ENCODE results near the gene RBBP5. TPM values are rescaled to one million over a fixed set of nuclear protein-coding genes. Genes with fewer than 3 reads are reported as not detected.

Gene RBBP5
- total and polyA plus RNA-seq, 2 of the 4 experiments (the other 2 are of a cell fraction) = 7.3 to 37.5 TPM

DNA sequence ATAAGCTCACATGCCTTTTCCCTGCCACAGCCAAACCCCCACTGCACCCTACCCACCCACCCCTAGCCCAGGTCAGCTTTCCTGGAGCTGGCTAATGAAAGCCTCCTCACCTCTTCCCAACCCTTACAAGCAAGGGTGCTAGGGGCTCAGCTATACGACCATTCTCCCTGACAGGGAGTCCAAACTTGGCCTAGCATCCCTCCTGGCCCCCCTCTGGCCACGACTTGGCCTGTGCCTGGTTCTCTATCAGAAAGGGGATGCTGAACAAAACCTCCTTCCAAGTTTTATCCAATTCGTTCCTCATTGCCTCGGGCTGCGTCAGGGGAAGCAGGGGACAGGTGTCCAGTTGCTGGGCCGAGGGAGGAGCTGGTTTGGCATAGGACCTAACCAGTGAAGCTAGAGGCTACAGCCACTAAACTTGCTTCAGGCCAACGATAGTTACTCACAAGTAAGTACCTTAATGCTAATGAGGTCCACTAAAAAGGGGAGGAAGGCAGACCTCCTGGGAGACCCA, 46.1 kb downstream of the RBBP5 start:
- H3K56ac ChIP-seq (ENCODE audit: extremely low read depth, insufficient read depth, low read length) = no peak overlapping the region
- H3K27me3 ChIP-seq (ENCODE audit: control insufficient read depth, insufficient read depth, low read length) = no peaks in the 10 kb centered on the region; the same call in none of the 2 replicates
- 27% methylated on average over 3 of the region's 7 CpGs; no CpG with 5 or more reads in 1 of the 2 experiments for WGBS, 2 experiments (ENCODE audit: extremely low coverage in 2 of 2, insufficient read length in 1 of 2)
- no peaks in the 10 kb centered on the region; the same call in 1 of the 2 replicates for H3K4me1 ChIP-seq (ENCODE audit: control insufficient read depth, insufficient read depth, low read length)
- no peak overlapping the region for H3K4ac ChIP-seq (ENCODE audit: low read depth, low read length)
- H2AK9ac ChIP-seq (replicated peaks; ENCODE audit: low read depth, low read length, poor library complexity) = no peak overlapping the region
- intact Hi-C loops (cut with micrococcal nuclease) = no loop called here
- H4K8ac ChIP-seq (ENCODE audit: low read depth in 2 of 2, low read length in 2 of 2) = no peak overlapping the region
- H4K91ac ChIP-seq (ENCODE audit: insufficient read depth, low read depth, low read length) = no peak overlapping the region
- in situ Hi-C loops (cut with MboI; ENCODE audit: low sequenced_read_pairs) = no loop called here
- dilution Hi-C loops (cut with HindIII; ENCODE audit: low sequenced_read_pairs, unreplicated experiment) = no loop called here
- no peak overlapping the region for H3K4me3 ChIP-seq (ENCODE audit: insufficient read depth, low read depth, low read length)
- BruUV-seq (replicated peaks) = no TSS peak
- H3K14ac ChIP-seq (replicated peaks; ENCODE audit: low read depth, low read length) = no peak overlapping the region
- no peak overlapping the region for H3K9ac ChIP-seq (ENCODE audit: low read depth, low read length)
- H3K36me3 ChIP-seq (ENCODE audit: control insufficient read depth, insufficient read depth, low read length) = no peaks in the 10 kb centered on the region
- H3K18ac ChIP-seq (ENCODE audit: low read depth, low read length) = no peak overlapping the region
- POLR2A ChIA-PET (ENCODE audit: unreplicated experiment) = no interaction called here
- no peaks in the 10 kb centered on the region for H3K9me3 ChIP-seq (ENCODE audit: control insufficient read depth, insufficient read depth, low read length)
- no peak overlapping the region for H2BK15ac ChIP-seq (ENCODE audit: low read depth, low read length)
- no peak overlapping the region for H2BK5ac ChIP-seq (ENCODE audit: low read depth, low read length, poor library complexity, severe bottlenecking)
- H3K27ac ChIP-seq (ENCODE audit: insufficient read depth, low read length) = no peak overlapping the region
- H2BK20ac ChIP-seq (ENCODE audit: low read depth, low read length) = no peak overlapping the region
- ATAC-seq (ENCODE audit: low read depth) = no peak
- H3K79me1 ChIP-seq (ENCODE audit: low read depth in 1 of 2, low read length in 2 of 2) = no peaks in the 10 kb centered on the region; a peak in 1 of 4 replicates
- no peak overlapping the region for H3K4me2 ChIP-seq (ENCODE audit: low read depth, low read length)
- no peak for DNase-seq
- H3K9me1 ChIP-seq (ENCODE audit: insufficient read depth, low read length) = no peaks in the 10 kb centered on the region; the same call in 1 of the 2 replicates
- no peak overlapping the region for H3K23ac ChIP-seq (ENCODE audit: low read depth, low read length)
- H2AK5ac ChIP-seq (ENCODE audit: low read depth, low read length) = no peak overlapping the region
- H4K5ac ChIP-seq (ENCODE audit: low read depth, low read length) = no peak overlapping the region
- TF ChIP-seq CEBPB (IDR thresholded peaks at IDR 0.05; ENCODE audit: low read depth, low read length) (no peak), CHD1 (IDR thresholded peaks at IDR 0.05; ENCODE audit: low read depth, low read length) (no peak), MAFK (IDR thresholded peaks at IDR 0.05; ENCODE audit: low read depth, low read length) (no peak), RFX5 (IDR thresholded peaks at IDR 0.05; ENCODE audit: low read depth, low read length) (no peak), SMC3 (IDR thresholded peaks at IDR 0.05; ENCODE audit: low read depth, low read length) (no peak)
- H4K20me1 ChIP-seq (ENCODE audit: insufficient read depth, low read length) = no peaks in the 10 kb centered on the region
- no peak overlapping the region for H2BK120ac ChIP-seq (ENCODE audit: low read depth, low read length)
- no peak overlapping the region for H2AFZ ChIP-seq (replicated peaks; ENCODE audit: low read length, poor library complexity)
- CTCF ChIA-PET = interaction anchor here (0.5 kb wide), 1 partner anchor 165 kb away, joined by 4 read pairs; no protein-coding TSS in a partner anchor

All from IMR-90 (cell line).